GM12872 (cell line): ENCODE measurements around the gene ELOF1.

Source experiments
- TF ChIP-seq, protein P1 (sequence below): IDR thresholded peaks from 3 replicates; pipeline ENCODE4 v1.5.1; 2011; ENCODE audit warnings: low read depth, mild to moderate bottlenecking, low read length, moderate library complexity; ENCODE audit not compliant: insufficient read depth

ELOF1 gene

GRCh38 chr19:11587975-11588631 is 29.1 kb upstream of the ELOF1 start:
- TF ChIP-seq, protein P1, sequence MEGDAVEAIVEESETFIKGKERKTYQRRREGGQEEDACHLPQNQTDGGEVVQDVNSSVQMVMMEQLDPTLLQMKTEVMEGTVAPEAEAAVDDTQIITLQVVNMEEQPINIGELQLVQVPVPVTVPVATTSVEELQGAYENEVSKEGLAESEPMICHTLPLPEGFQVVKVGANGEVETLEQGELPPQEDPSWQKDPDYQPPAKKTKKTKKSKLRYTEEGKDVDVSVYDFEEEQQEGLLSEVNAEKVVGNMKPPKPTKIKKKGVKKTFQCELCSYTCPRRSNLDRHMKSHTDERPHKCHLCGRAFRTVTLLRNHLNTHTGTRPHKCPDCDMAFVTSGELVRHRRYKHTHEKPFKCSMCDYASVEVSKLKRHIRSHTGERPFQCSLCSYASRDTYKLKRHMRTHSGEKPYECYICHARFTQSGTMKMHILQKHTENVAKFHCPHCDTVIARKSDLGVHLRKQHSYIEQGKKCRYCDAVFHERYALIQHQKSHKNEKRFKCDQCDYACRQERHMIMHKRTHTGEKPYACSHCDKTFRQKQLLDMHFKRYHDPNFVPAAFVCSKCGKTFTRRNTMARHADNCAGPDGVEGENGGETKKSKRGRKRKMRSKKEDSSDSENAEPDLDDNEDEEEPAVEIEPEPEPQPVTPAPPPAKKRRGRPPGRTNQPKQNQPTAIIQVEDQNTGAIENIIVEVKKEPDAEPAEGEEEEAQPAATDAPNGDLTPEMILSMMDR, result no peak

GRCh38 chr19:11587302-11587974 is 28.4 kb upstream of the ELOF1 start:
- TF ChIP-seq, protein P1, result peak; percentile 96

DNA sequence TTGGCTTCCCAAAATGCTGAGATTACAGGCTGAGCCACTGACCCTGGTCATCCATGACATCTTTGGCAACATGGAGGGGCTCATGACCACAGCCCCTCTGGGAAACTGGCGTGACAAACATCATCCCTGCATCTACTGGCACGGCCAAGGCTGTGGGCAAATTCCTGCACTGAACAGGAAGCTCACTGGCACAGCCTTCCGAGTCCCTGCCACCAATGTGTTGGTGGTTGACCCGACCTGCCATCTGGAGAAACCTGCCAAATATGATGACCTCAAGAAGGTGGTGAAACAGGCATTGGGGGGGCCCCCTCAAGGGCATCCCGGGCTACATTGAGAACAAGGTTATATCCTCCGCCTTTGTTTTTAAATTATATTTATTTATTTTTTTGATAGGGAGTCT is 27.3 kb upstream of the ELOF1 start:
- TF ChIP-seq, protein P1, result no peak

DNA sequence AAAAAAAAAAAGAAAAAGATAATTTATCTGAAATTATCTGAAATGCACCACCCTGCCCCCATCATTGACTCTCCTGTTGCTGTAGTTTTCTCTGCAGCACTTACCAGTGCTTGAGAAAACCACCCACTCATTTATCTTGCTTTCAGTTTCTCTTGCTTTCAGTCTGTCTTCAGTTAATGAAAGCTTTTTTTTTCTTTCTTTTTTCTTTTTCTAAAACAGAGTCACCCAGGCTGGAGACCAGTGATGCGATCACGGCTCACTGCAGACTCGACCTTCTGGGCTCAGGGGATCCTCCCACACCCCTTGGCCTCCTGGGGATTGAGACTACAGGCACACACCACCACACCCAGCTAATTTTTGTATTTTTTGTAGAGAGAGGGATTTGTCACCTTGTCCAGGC is 22.7 kb upstream of the ELOF1 start:
- TF ChIP-seq, protein P1, result no peak

- TF ChIP-seq, protein P1, result no peak
These were observed 21.1 kb upstream of the ELOF1 start for GRCh38 chr19:11580116-11580515.

- TF ChIP-seq, protein P1, result no peak
These were observed 19.5 kb upstream of the ELOF1 start for GRCh38 chr19:11578258-11579142.
